Prostate gland (tissue), 2 donors: ENCODE data around the gene RTF2. TPM values are rescaled to one million over a fixed set of nuclear protein-coding genes. Genes with fewer than 3 reads are reported as not detected.

ENCODE experiments used
- DNase-seq: peaks from one replicate; pipeline ENCODE4 v3.0.0-alpha.2; 2019; ENCODE audit warnings: low spot score
- H3K27ac ChIP-seq, 2 donors: fragments of 200-600 bp; sonication (generic); 2 replicates each; pipeline ENCODE4 v1.5.1; 2017 to 2019
- H3K27me3 ChIP-seq: fragments of 200-600 bp; sonication (generic); replicated peaks from 2 replicates; pipeline ENCODE4 v1.5.1; 2019; ENCODE audit not compliant: insufficient read depth
- H3K36me3 ChIP-seq, 2 donors: fragments of 200-600 bp; sonication (generic); 1 replicate in 1 of 2; 2 replicates in 1 of 2; pipeline versions ENCODE4 v1.5.1 to v1.8.1; 2017 to 2019
- H3K4me1 ChIP-seq: fragments of 200-600 bp; sonication (generic); replicated peaks from 2 replicates; pipeline ENCODE4 v1.5.1; 2019
- H3K4me3 ChIP-seq, 2 donors: fragments of 200-600 bp; sonication (generic); 2 replicates each; pipeline ENCODE4 v1.5.1; 2017 to 2019
- H3K9me3 ChIP-seq: fragments of 200-600 bp; sonication (generic); 2 replicates; pipeline ENCODE4 v1.5.1; 2017
- CTCF ChIP-seq, 4 experiments: fragments of 200-600 bp in 2 of 4; fragments of 450-650 bp in 2 of 4; sonication (generic) in 2 of 4; IDR thresholded peaks; 1 replicate in 3 of 4; 2 replicates in 1 of 4; pipeline ENCODE4 v1.5.1; 2016 to 2019; ENCODE audit warnings: antibody characterized with exemption in 4 of 4, mild to moderate bottlenecking in 2 of 4, moderate library complexity in 2 of 4
- POLR2A ChIP-seq: fragments of 450-650 bp; IDR thresholded peaks from one replicate; pipeline ENCODE4 v1.6.1; 2016; ENCODE audit warnings: antibody characterized with exemption, mild to moderate bottlenecking
- POLR2AphosphoS5 ChIP-seq: sonication (generic); formaldehyde crosslinking; IDR thresholded peaks from one replicate; pipeline ENCODE4 v1.6.1; 2017; ENCODE audit warnings: antibody characterized with exemption
- WGBS: methylation state at CpG from one replicate; pipeline ENCODE4 v1.1.5; 2018; 5-methylcytosine and 5-hydroxymethylcytosine counted together
- intact Hi-C: fragments of 100-400 bp; cut with DNase I; formaldehyde crosslinking; loops from one replicate; pipeline ENCODE4 v1.14.2; 2022
- small RNA-seq, 2 donors: library from RNA; depleted of rRNA; stranded (forward); fragments of <200 nt; gene quantifications; one replicate each; pipeline ENCODE3, GENCODE V24; 2016
- total RNA-seq, 2 donors: library from RNA; depleted of rRNA; stranded (reverse); fragments of >200 nt; gene quantifications; one replicate each; pipeline ENCODE4 v1.1.0, GENCODE V29; 2016

RTF2 gene
- total RNA-seq, 2 donors from 2014 or later, result 71.3 to 81.7 TPM

GRCh38 chr20:56565511-56565910, 97.1 kb downstream of the RTF2 start:
- no peak overlapping the region for H3K4me3 ChIP-seq
- WGBS, result 92% methylated on average over 4 of the region's 4 CpGs
- no peak for TF ChIP-seq POLR2A
- TF ChIP-seq POLR2AphosphoS5, result no peak
- no peak for TF ChIP-seq CTCF (IDR thresholded peaks at IDR 0.05)

GRCh38 chr20:56566621-56567020, 98.2 kb downstream of the RTF2 start:
- 43% methylated on average over 3 of the region's 3 CpGs for WGBS
- no peak for DNase-seq
- Histone ChIP-seq H3K9me3 (no peaks in the 10 kb centered on the region), H3K36me3 (no peaks in the 10 kb centered on the region), H3K27me3 (no peaks in the 10 kb centered on the region), H3K4me1 (no peaks in the 10 kb centered on the region), H3K27ac (no peak overlapping the region), H3K4me3 (no peak overlapping the region)
- intact Hi-C loops, result no loop called here
- no peak for TF ChIP-seq CTCF (IDR thresholded peaks at IDR 0.05)
- no peak for TF ChIP-seq POLR2A
- TF ChIP-seq POLR2AphosphoS5, result no peak

More at GRCh38 chr20:56565511-56565910, 97.1 kb downstream of the RTF2 start:
- Histone ChIP-seq H3K4me1 (no peaks in the 10 kb centered on the region), H3K36me3 (no peaks in the 10 kb centered on the region), H3K27ac (no peak overlapping the region), H3K9me3 (no peaks in the 10 kb centered on the region), H3K27me3 (no peaks in the 10 kb centered on the region)
- intact Hi-C loops, result no loop called here
- DNase-seq, result no peak

Small RNA genes within 50 kb of the gene (small RNA-seq; reads per million reads assigned to genes)
- gene RPL39P, result 0 reads per million in 2 donors

Other genes starting within 250 kb of the RTF2 start
- gene MC3R, start 219.9 kb upstream of the RTF2 start, total RNA-seq, result not detected
- gene FAM210B, start 109.7 kb upstream of the RTF2 start, total RNA-seq, result 100 to 1,000 TPM in 1 of 2 donors, 10 to 100 TPM in 1; 66.5 to 159 TPM
- gene AURKA, start 76.4 kb upstream of the RTF2 start, total RNA-seq, result 1 to 10 TPM; 2.6 to 9.9 TPM
- 10 to 100 TPM; 35.1 to 40.2 TPM for gene CSTF1, start 76.0 kb upstream of the RTF2 start, total RNA-seq
- 1 to 10 TPM in 1 of 2 donors, under 1 TPM in 1; 0.59 to 1.2 TPM for gene CASS4, start 56.4 kb upstream of the RTF2 start, total RNA-seq
- gene FAM209A, start 56.1 kb downstream of the RTF2 start, total RNA-seq, result 1 to 10 TPM in 1 of 2 donors, not detected in 1; 1.6 TPM
- 1 to 10 TPM in 1 of 2 donors, not detected in 1; 7.6 TPM for gene FAM209B, start 64.6 kb downstream of the RTF2 start, total RNA-seq
- 10 to 100 TPM in 1 of 2 donors, 1 to 10 TPM in 1; 9.4 to 22.4 TPM for gene TFAP2C, start 160.7 kb downstream of the RTF2 start, total RNA-seq